Stimulated activated CD4-positive, alpha-beta T cell treated with anti-CD3 and anti-CD28 coated beads, Interleukin-12 subunit alpha, Interleukin-12 subunit beta, amount 100 ng/mL, for 24 hours (primary cell): ENCODE measurements around the gene PKD2L2.
"Not testable (repeated sequence)": the region's sequence is repeated elsewhere in the genome, so short reads cannot be mapped to it uniquely, and the experiment has no call there.

Source experiments
- DNase-seq, 2 experiments: peaks; one replicate each; pipeline ENCODE4 v3.0.0-alpha.2; 2020; ENCODE audit warnings: low read depth in 2 of 2

The PKD2L2 gene

GRCh38 chr5:137888863-137889759 lies at the start of gene PKD2L2:
Gene PKD2L2, plus strand, starts transcription at chr5:137889457. Its CDS starts 35 bp downstream, at chr5:137889492.
- DNase-seq, result peak; percentile 75 to 77

DNA sequence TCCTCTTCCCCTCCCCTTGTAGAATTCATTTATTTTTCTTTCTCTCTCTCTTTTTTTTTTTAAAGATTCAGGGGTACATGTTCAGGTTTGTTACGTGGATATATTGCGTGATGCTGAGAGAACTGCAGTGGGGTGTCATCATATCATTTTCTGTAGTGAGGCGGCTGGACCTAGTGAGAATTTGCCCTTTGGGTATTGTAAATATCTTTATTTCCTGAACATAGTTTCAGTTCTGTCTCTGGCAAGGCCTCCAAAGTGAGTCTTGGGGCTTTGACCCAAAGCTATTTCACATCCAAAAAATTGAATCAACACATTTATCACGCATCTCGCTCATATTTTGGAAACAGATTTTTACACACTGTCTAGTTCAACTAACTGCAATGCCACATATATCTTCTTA lies 47.0 kb upstream of the PKD2L2 start:
- DNase-seq, result no peak

DNA sequence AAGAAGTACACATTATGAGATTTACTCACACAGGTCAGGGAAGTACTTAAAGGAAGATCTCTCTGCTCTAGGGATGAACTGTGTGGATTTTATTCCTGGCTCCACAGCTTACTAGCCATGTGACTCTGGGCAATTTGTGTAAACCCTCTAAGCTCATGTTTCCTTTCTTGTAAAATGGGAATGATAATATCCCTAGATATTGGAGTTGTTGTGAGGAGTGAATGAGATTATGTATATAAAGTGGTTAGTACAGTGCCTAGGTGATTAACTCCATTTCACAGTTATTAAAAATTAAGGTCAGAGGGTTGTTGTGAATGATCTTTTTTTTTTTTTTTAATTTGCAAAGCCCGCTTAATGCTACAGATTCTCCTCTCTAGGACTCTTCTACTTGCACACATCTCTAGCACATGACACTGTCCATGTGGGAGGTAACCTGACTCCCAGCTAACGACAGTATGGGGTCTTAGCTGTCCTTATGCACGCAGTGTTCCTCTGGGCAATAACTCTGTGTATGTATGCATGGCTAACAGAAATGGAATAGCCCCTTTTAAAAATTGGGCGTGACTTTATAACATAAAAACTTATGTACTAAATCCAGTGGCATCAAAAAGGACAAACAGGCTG lies 45.5 kb upstream of the PKD2L2 start:
- DNase-seq, result no peak

DNA sequence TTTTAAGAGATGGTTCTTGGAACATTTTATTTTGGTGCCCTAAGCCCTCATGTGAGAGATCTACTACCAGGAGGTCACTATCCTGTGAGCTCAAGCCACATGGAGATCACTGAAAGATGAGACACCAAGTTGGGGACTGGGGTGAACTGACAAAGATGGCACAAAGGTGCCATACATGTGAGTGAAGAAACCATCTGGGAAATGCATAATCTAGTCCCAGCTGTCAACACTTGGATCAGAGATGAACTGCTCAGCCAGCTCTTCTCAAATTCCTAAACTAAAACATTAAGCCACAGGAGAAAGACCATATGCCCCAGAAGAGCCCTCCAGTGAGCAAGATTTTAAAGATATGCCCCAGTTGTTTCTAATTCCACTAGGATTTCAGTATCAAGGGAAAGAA lies 43.8 kb upstream of the PKD2L2 start:
- no peak for DNase-seq

DNA sequence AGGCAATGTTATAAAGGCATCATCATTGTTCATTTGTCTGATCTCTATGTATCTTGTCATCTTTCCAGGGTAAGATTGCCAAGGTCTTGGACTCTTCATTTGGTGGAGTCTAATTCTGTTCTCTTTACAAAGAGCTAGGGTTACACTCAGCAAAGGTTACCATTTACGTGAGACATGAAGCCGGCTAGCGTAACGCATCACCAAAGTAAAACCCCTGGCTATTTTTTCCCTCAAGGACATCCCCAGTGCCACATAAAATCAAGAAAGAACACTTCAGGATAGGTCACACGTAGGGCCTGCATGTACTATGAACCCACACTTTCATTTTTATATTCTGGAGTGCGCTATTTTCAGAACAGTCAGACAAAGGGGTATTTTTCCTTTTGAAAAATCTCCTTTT lies 41.6 kb upstream of the PKD2L2 start:
- no peak for DNase-seq

GRCh38 chr5:137853165-137853564 lies 36.1 kb upstream of the PKD2L2 start:
- DNase-seq, result not testable (repeated sequence)

- no peak for DNase-seq
Observed at GRCh38 chr5:137856201-137856600, 33.1 kb upstream of the PKD2L2 start.

DNA sequence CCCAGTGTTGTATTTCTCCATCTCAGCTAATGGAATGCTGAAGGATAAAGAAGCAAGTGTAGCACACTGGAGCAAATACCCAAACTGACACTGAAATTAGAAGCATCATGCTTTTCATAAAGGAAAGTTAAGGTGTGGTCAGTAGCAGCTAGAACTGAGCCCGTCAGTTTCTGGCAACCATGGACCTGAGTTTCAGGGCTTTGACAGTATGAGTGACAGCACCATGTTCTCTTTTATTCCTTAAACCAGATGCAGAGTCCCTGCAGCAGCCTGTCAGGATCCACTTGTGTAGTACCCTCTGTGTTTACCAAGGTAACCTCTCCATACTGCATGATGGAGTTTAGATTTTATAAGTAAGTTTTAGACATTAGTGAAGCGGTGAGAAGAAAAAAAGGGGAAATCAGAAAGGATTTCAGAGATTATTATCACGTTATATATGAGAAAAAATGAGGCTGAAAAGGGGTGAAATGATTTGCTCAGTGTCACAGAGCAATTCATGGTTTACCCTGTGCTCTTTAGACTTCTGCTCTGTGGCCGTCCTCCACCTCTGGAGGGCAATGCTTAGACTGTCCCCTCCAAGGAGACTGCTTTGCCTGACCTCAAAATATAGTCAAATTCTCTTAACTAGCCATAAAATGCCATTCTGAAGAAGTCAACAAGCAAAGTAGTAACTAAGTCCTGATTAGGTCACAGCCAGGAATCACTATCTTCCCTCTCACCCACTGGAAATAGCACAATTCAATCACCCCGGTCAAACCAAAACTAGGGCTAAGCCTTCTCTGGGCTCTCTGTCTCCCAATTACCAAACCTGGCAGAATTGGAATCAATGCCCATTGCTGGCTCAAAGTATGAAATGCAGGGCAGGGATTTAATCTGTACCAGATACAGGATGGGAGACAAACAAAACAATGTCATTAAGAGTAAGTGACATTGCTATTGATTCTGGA lies 32.1 kb upstream of the PKD2L2 start:
- no peak for DNase-seq

GRCh38 chr5:137858223-137858916 lies 30.9 kb upstream of the PKD2L2 start:
- DNase-seq, result no peak

- DNase-seq, result no peak
Observed at GRCh38 chr5:137858954-137859353, 30.3 kb upstream of the PKD2L2 start.

DNA sequence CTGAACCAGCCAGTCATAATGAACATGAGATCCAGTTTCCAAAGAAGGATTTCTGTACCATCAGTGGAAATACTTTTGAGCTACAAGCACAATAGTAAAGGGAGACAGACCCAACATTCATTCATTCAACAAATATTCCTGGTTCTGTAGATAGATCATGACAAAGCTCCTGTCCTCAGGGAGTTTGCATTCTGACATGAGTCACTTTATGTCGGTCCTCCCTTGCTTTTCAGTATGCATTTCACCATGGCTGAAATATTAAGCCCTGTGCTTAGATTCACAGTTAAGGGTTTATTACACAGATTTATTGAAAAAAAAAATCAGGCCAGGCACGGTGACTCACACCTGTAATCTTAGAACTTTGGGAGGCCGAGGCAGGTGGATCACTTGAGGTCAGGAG lies 27.0 kb upstream of the PKD2L2 start:
- no peak for DNase-seq

- not testable (repeated sequence) for DNase-seq
Observed at GRCh38 chr5:137863653-137864052, 25.6 kb upstream of the PKD2L2 start.

DNA sequence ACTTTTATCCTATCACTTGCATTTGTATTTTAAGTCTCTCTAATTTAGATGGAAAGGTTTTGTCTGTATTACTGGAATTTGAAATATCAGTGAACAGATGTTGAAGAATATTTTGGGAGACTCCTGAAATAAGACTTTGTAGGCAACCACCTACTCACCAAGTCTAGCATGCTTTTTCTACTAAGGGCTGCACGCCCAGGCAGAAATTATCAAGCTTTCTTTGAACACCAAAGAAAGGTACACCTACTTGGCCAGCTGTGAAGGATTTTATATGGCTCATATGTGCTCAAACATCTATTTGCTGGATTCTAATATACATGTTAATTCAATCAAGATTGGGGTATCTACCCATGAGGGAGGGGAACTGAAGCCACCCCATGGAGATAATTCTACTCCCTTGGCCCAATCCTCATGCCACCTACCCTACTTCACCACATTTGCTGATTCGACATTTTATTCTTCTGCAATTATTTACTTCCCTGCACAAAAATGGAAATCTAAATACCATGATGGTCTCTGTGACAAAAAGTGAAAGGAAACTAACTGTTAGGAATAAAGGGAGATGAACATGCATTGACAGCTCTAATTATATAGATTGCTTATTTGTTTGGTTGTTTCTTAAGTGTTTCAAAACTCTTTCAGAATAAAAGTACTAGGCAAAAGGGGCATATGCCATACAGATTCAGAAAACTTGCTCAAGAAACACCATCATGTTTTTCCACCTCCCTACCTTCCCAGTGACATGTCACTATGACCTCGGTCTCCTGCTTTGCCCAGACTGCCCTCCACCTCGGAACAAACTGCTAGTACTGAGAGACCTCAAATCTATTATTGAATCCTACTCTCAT lies 22.5 kb upstream of the PKD2L2 start:
- DNase-seq, result no peak

- no peak for DNase-seq
Observed at GRCh38 chr5:137867664-137868063, 21.6 kb upstream of the PKD2L2 start, which contains the start of gene MYOT. Gene MYOT, plus strand, starts transcription at chr5:137867860. Its CDS starts 2,792 bp downstream, at chr5:137870652.

DNA sequence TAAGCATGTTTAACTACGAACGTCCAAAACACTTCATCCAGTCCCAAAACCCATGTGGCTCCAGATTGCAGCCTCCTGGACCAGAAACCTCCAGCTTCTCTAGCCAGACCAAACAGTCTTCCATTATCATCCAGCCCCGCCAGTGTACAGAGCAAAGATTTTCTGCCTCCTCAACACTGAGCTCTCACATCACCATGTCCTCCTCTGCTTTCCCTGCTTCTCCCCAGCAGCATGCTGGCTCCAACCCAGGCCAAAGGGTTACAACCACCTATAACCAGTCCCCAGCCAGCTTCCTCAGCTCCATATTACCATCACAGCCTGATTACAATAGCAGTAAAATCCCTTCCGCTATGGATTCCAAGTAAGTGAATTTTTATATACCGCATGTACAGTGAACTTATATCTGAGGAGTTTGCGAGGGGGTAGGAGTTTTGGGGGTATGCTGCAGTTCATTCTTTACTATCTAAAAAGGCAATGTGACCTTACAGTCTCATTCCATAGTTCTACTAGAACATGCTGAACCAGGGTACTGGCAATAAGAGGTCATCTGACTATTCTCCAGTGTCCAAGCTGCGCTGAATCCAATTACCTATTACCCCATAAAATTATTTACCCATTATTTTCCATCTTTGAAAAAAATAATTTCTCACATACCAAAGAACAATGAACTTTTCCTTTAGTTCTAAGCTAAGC lies 18.5 kb upstream of the PKD2L2 start:
- DNase-seq, result no peak

DNA sequence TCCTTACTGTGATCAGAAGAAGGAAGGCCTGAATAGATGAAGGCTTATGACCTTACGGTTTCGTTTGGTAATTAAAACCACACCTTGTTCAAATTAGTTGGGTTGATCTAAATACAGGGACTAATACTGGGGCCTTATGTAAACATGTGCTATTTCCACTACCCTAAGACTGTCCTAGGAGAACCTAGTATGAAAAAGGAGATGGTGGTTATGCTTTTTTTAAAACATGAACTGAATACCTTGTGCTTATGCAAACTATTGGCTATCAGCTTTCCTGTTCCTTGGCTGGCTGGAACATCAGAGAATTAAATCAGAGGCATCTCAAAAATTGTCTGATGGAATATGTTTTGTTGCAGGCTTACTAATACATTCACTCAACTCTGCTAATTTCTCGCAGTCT lies 17.7 kb upstream of the PKD2L2 start:
- DNase-seq, result no peak

DNA sequence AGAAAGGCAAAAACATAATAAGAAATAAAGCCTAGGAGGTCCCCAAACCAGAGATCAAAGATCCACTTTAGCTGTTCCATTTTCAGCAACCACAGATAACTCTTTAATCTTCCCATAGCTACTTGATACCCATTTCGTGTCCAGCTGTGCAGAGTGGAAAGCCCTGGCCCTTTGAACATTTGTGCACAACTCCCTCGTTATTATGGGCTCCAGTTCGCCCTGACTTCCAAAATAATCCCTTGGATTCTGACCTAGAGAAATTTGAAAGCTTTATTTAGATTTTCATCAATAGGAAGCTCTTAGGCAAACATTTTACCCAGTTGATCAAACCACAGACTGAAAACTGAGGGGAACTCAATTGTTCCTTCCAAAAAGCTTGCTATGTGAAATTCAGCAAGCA lies 16.8 kb upstream of the PKD2L2 start:
- DNase-seq, result no peak

- no peak for DNase-seq
Observed at GRCh38 chr5:137876101-137876500, 13.2 kb upstream of the PKD2L2 start.

DNA sequence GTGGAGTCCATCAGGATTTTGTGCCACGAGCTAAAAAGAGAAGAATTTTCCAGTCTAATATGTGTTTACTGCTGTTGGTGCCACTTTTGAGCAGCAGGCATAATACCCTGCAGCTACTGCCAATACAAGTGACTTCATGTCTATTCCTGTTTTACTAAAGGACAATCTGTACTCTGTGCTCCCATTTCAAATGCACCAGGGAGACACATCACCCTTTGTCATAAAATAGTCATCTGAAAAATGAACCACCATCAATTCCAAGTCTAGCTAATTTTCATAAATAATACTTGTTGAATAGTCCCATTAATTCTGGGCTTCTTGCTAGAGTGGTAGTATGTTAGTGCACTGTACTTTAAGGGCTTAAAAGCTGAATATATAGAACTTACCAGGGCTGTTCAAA lies 8.9 kb upstream of the PKD2L2 start:
- no peak for DNase-seq

- no peak for DNase-seq
Observed at GRCh38 chr5:137887831-137888230, 1.4 kb upstream of the PKD2L2 start.
